ENCODE results near the gene CD300LB.

CD300LB gene

DNA sequence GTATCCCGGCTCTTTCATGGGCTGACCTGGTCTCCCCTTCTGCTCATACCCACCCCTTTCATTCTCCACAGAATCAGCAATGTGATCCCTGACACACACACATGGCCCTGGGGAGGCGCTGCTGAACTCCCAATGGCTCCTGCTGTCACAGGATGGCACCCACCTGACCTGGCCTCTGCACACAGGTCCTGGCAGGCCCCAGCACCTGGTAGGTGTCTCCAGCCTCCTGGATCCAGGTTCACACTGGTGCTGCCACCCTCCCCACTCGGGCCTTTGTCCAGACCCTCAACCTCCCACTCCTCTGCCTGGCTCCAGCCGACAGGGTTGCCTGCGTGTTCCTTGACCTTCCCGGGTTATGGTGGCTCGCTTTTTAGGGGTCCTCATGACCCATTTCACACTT is 16.0 kb upstream of the CD300LB start:
- H3K27ac ChIP-seq = no peak overlapping the region
- TF ChIP-seq, protein P1, sequence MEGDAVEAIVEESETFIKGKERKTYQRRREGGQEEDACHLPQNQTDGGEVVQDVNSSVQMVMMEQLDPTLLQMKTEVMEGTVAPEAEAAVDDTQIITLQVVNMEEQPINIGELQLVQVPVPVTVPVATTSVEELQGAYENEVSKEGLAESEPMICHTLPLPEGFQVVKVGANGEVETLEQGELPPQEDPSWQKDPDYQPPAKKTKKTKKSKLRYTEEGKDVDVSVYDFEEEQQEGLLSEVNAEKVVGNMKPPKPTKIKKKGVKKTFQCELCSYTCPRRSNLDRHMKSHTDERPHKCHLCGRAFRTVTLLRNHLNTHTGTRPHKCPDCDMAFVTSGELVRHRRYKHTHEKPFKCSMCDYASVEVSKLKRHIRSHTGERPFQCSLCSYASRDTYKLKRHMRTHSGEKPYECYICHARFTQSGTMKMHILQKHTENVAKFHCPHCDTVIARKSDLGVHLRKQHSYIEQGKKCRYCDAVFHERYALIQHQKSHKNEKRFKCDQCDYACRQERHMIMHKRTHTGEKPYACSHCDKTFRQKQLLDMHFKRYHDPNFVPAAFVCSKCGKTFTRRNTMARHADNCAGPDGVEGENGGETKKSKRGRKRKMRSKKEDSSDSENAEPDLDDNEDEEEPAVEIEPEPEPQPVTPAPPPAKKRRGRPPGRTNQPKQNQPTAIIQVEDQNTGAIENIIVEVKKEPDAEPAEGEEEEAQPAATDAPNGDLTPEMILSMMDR (conservative IDR thresholded peaks at IDR 0.05) = no peak

DNA sequence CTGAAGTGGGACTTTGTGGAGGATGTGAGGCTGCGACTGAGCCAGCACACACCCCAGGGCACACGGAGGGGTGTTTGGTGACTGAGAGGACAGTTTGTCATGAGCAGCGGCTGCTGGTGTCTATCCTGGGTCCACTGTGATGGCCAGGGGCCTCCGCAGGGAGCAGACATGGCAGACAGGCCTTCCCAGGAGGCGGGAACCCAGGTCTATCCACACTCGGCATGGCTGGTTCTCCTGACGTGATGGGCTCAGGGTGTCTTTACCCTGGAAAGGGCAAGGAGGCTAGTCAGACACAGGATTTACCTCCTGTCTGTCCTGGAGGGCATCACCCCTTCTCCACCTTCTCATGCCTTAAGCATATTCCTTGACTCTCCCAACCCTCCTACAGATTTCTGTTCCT is 15.3 kb upstream of the CD300LB start:
- TF ChIP-seq, protein P1 (conservative IDR thresholded peaks at IDR 0.05) = no peak
- H3K27ac ChIP-seq = no peak overlapping the region

DNA sequence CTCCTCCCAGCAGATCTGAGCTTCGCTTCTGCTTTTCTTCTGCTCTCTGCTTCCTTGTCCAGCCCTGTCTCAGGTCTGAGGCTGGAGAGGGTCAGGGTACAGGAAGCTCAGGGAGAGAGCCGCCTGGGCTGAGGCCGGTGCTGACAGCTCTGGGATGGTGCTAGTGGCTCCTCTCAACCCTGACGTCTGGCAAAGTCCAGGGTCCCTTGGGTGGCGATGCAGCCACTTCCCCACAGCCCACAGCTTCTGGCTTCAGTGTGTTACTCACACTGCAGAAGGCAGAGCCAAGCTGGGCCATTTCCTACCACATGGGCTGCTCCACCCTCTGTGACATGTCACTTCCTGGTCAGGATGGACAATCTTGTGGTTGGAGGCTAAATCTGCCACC is 14.6 kb upstream of the CD300LB start, which contains the start of gene CD300C:
TSS of gene CD300C (minus strand) at position 273 of the 388 bp plus-strand sequence. CDS start 333 bp downstream, outside the sequence.
- H3K27ac ChIP-seq = no peak within 1 kb of the TSS
- TF ChIP-seq, protein P1 (conservative IDR thresholded peaks at IDR 0.05) = no peak

DNA sequence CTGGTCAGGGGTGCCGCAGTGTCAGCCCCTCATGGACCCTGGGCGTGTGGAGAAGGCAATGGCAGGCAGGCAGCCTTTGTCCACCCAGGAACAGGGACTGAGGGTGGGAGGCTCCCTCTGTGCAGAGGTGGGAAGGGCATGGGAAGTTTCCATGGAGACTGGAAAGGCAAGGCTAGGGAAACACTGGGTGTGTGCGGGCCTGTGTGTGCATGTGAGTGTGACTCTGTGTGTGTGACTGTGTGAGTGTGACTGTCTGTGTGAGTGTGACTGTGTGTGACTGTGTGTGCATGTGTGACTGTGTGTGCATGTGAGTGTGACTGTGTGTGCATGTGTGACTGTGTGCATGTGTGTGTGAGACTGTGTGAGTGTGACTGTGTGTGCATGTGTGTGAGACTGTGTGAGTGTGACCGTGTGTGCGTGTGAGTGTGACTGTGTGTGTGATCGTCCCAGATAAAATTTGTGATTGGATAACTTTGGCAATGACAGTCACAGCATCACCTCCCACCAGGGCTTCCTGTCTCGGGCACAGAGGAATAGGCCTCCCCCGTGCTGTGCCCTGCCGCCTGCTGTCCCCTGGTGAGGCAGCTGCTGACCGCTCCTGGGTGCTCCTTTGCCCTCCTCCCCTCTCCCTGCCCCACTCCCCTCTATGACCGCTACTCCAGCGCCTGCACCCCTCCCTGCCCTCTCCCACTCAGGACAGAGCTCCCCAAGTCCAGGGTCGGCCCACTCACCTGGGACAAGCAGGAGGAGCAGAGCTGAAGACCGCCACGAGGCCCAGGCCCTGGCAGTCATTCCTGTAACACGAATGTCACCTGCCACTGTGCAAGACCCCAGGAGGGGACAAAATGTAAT is 13.9 kb upstream of the CD300LB start:
- H3K27ac ChIP-seq = no peak overlapping the region
- TF ChIP-seq, protein P1 (conservative IDR thresholded peaks at IDR 0.05) = no peak

DNA sequence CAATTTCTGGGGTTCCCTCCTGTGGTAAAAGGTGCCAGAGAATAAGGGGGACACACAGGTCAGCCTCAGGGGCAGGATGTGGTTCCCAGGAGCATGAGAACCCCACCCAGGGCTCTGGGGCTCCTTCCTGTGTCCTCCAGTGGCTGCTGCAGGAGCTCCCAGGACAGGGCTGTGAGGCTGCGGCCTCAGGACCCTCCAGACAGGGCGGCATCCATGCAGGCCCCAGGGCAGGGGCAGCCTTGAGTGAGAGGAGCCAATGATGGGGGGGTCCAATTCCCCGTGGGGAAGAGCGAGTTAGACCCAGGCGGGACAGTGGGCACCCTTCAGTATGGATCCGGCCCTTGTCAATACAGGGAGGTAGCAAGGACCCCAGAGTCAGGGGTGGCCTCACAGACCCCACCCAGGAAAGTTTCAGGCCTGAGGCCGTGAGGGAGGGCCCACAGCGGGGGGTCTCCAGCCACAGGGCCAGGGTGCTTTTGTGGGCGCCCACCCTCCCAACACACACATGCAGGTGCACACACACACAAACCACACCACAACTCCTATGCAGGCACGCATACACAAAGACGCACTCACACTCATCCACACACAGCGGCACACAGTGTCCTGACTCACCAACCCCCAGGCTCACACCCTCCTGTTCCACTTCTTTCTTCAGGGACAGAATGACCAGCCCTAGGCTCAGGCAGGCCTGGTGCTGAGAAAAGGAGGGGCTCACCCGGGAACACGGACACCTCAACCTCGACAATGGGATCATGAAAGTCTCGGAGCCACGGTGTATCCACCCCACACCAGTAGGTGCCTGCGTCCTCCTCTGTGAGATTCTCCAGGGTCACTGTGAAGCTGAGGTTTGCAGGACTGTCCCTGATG is 12.9 kb upstream of the CD300LB start:
- TF ChIP-seq, protein P1 (conservative IDR thresholded peaks at IDR 0.05) = no peak
- no peak overlapping the region for H3K27ac ChIP-seq

DNA sequence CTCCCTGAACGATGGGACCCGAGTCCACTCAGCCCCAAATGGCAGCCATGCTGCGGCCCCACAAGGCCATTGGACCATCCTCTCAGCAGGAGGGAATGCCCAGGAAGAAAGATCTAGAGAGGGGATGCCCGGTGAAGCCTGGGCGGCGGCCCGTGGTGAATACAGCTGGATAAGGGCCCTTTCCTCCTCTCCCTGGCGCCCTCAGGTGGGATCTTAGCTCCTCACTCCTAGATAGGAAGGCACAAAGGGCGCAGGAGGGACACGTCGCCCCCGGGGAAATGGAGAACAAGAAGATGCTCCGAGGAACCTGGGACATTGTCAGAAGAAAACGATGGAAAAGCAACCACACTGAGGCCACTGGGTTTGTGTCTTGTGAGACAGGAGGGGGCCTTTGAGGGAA is 12.1 kb upstream of the CD300LB start:
- TF ChIP-seq, protein P1 (conservative IDR thresholded peaks at IDR 0.05) = no peak
- no peak overlapping the region for H3K27ac ChIP-seq

DNA sequence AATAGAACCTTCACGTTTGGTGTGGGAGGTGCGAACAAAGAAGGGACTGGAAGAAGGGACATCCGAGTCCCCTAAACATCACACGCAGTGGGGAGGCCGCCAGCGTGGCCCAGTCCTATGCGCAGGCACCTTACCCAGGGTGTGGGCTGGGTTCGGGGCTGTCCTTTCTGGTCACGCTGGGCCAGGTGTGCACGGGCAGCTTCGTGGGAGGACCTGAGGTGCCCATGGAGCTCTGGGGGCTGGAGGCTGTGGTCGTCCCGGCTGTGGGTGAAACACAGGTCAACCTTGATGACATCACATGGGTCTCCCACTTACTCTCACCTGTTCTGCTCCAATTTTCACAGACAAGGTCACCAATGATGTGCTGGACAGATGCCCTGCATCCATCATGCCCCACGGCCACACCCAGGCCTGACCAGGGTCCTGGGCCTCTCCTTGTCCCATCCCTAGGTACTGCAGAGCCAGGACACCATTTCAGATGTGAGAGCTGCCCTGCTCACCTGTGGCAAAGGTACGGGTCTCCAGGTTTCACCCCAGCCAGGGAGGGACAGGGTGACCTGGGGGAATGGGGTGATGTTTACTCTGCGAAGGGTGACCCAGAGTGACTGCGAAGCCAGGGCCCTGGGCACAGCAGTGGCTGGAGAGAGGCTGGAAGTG is 11.6 kb upstream of the CD300LB start:
- H3K27ac ChIP-seq = no peak overlapping the region
- TF ChIP-seq, protein P1 (conservative IDR thresholded peaks at IDR 0.05) = no peak

Measured in VCaP (cell line).